ENCODE data around the gene NCOR1. TPM values are rescaled to one million over a fixed set of nuclear protein-coding genes. Genes with fewer than 3 reads are reported as not detected.

Gene NCOR1
- total and polyA plus RNA-seq, 2 experiments from 2014 or later: 102 to 132 TPM

GRCh38 chr17:16037636-16038035 lies 177.7 kb downstream of the NCOR1 start (continued):
- TF ChIP-seq CTCF (conservative IDR thresholded peaks at IDR 0.05; ENCODE audit: low read depth in 2 of 2): no peak
- no peak for TF ChIP-seq POLR2AphosphoS5 (IDR thresholded peaks at IDR 0.05; ENCODE audit: low read depth)
- no peak for TF ChIP-seq EZH2phosphoT487 (IDR thresholded peaks at IDR 0.05; ENCODE audit: unreplicated experiment)
- no peak for TF ChIP-seq JUNB (IDR thresholded peaks at IDR 0.05; ENCODE audit: unreplicated experiment)
- no peak for TF ChIP-seq STAT1 (IDR thresholded peaks at IDR 0.05; ENCODE audit: unreplicated experiment)
- no peak for TF ChIP-seq ZNF114 (CRISPR knock-in tag; IDR thresholded peaks at IDR 0.05)
- no peak for TF ChIP-seq EZH2 (IDR thresholded peaks at IDR 0.05; ENCODE audit: low read depth, unreplicated experiment)
- no peak for TF ChIP-seq CREB1 (CRISPR knock-in tag; IDR thresholded peaks at IDR 0.05; ENCODE audit: low read depth)
- no peak for TF ChIP-seq ETS1 (IDR thresholded peaks at IDR 0.05)
- TF ChIP-seq ZNF331 (CRISPR knock-in tag; IDR thresholded peaks at IDR 0.05; ENCODE audit: low read depth): no peak

GRCh38 chr17:16036261-16036660 lies 179.1 kb downstream of the NCOR1 start:
- H3K4me3 Mint-ChIP-seq: no peak overlapping the region
- no peaks in the 10 kb centered on the region; the same call in 1 of the 2 replicates for H3K79me2 ChIP-seq (replicated peaks; ENCODE audit: insufficient read depth)
- peak overlapping the region; percentile 15; the same call in 1 of the 2 replicates for H3K27ac ChIP-seq (ENCODE audit: low read depth)
- TF ChIP-seq ETS1 (IDR thresholded peaks at IDR 0.05) (no peak), ZNF331 (CRISPR knock-in tag; IDR thresholded peaks at IDR 0.05; ENCODE audit: low read depth) (no peak), POLR2AphosphoS5 (IDR thresholded peaks at IDR 0.05; ENCODE audit: low read depth) (no peak), REST (IDR thresholded peaks at IDR 0.05; ENCODE audit: unreplicated experiment) (no peak), EZH2phosphoT487 (IDR thresholded peaks at IDR 0.05; ENCODE audit: unreplicated experiment) (no peak), CTCF (conservative IDR thresholded peaks at IDR 0.05; ENCODE audit: low read depth in 2 of 2) (no peak), EZH2 (IDR thresholded peaks at IDR 0.05; ENCODE audit: low read depth, unreplicated experiment) (no peak), ZNF114 (CRISPR knock-in tag; IDR thresholded peaks at IDR 0.05) (no peak), CREB1 (CRISPR knock-in tag; IDR thresholded peaks at IDR 0.05; ENCODE audit: low read depth) (no peak), JUNB (IDR thresholded peaks at IDR 0.05; ENCODE audit: unreplicated experiment) (no peak)

More at GRCh38 chr17:16036261-16036660, 179.1 kb downstream of the NCOR1 start:
- H3K36me3 Mint-ChIP-seq (ENCODE audit: low read depth): peaks cover 87% of the 10 kb centered on the region
- Histone ChIP-seq H4K20me1 (replicated peaks; ENCODE audit: insufficient read depth) (no peaks in the 10 kb centered on the region), H3K4me3 (no peak overlapping the region), H3F3A (replicated peaks; ENCODE audit: low read depth) (no peaks in the 10 kb centered on the region), H3K4me1 (ENCODE audit: insufficient read depth) (peaks cover 5% of the 10 kb centered on the region; the same call in 1 of the 2 replicates), H3K4me2 (no peak overlapping the region), H3K36me3 (ENCODE audit: insufficient read depth) (peaks cover 16% of the 10 kb centered on the region), H3K27me3 (ENCODE audit: insufficient read depth) (no peaks in the 10 kb centered on the region), H2AFZ (no peak overlapping the region), H3K9me2 (ENCODE audit: insufficient read depth) (no peaks in the 10 kb centered on the region)
- no peak overlapping the region for H3K27ac Mint-ChIP-seq
- H3K27me3 Mint-ChIP-seq (ENCODE audit: insufficient read depth, low read depth, poor library complexity): peaks cover 6% of the 10 kb centered on the region
- no peak for ATAC-seq
- H3K9me3 Mint-ChIP-seq: no peaks in the 10 kb centered on the region
- DNase-seq (ENCODE audit: low spot score): no peak
- peaks cover 3% of the 10 kb centered on the region; the same call in 2 of the 3 replicates for H3K4me1 Mint-ChIP-seq

Data from GM23338 (cell line).